Activated CD8-positive, alpha-beta T cell treated with anti-CD3 and anti-CD28 coated beads, Interleukin-2, amount 10 ng/mL, durations not matched to agents 7 days and 5 days (primary cell): ENCODE data around the gene LRRIQ1. TPM values are rescaled to one million over a fixed set of nuclear protein-coding genes. Genes with fewer than 3 reads are reported as not detected.

ENCODE experiments used
- ATAC-seq: fragments of 150-1000 bp; cut with Tn5 transposase; one replicate; pipeline ENCODE4 v1.10.0; 2021; ENCODE audit warnings: moderate library complexity
- CTCF ChIA-PET: fragments of 350-600 bp; sonication (Branson Sonifier 250); formaldehyde crosslinking; loops from one replicate; lab custom pipeline; 2021; ENCODE audit warnings: antibody characterized with exemption; lab: Charles Lee
- POLR2A ChIA-PET: fragments of 350-600 bp; sonication (Branson Sonifier 250); formaldehyde crosslinking; loops from one replicate; lab custom pipeline; 2021; ENCODE audit warnings: antibody characterized with exemption; lab: Charles Lee
- DNase-seq: peaks from one replicate; pipeline ENCODE4 v3.0.0-alpha.2; 2020
- H3K27ac Mint-ChIP-seq: one replicate; pipeline ENCODE4 v1.8.0; 2021; ENCODE audit warnings: mild to moderate bottlenecking, mixed read lengths
- H3K27me3 Mint-ChIP-seq: one replicate; pipeline ENCODE4 v1.8.0; 2021; ENCODE audit warnings: low read depth, mixed read lengths
- H3K36me3 Mint-ChIP-seq: one replicate; pipeline ENCODE4 v1.8.0; 2021; ENCODE audit warnings: low read depth, mixed read lengths
- H3K4me1 Mint-ChIP-seq: one replicate; pipeline ENCODE4 v1.8.0; 2021; ENCODE audit warnings: low read depth, mixed read lengths
- H3K4me3 Mint-ChIP-seq: one replicate; pipeline ENCODE4 v1.8.0; 2021; ENCODE audit warnings: mild to moderate bottlenecking, mixed read lengths
- H3K9me3 Mint-ChIP-seq: one replicate; pipeline ENCODE4 v1.8.0; 2022; ENCODE audit warnings: mixed read lengths; ENCODE audit not compliant: insufficient read depth
- total RNA-seq, 2 experiments: library from RNA; stranded (reverse); gene quantifications; one replicate each; pipeline ENCODE4 v1.2.3, GENCODE V29; 2021

The LRRIQ1 gene
- total RNA-seq, 2 experiments from 2014 or later, result not detected

DNA sequence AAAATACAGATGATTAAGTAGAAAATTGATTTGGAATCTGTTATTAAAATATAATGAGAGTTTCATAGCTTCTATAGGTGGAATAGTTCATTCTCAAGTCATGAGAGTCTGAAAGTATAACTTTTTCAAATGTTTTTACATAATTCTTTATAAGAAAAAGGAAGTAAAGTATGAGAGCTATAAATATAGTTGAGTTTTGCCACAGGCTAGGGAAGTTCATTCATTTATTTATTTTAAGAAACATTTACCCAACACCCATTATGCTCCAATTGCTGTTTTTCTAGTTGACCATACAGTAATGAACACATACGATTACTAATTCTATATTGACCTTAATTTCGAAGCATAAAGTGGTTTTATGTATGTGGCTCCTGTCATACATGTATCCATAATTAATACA, 24.8 kb downstream of the LRRIQ1 start:
- Mint-ChIP-seq H3K27ac (no peak overlapping the region), H3K4me3 (no peak overlapping the region), H3K36me3 (no peaks in the 10 kb centered on the region), H3K4me1 (no peaks in the 10 kb centered on the region), H3K27me3 (no peaks in the 10 kb centered on the region), H3K9me3 (no peaks in the 10 kb centered on the region)
- ATAC-seq, result no peak
- POLR2A ChIA-PET, result no interaction called here
- CTCF ChIA-PET, result no interaction called here
- no peak for DNase-seq

DNA sequence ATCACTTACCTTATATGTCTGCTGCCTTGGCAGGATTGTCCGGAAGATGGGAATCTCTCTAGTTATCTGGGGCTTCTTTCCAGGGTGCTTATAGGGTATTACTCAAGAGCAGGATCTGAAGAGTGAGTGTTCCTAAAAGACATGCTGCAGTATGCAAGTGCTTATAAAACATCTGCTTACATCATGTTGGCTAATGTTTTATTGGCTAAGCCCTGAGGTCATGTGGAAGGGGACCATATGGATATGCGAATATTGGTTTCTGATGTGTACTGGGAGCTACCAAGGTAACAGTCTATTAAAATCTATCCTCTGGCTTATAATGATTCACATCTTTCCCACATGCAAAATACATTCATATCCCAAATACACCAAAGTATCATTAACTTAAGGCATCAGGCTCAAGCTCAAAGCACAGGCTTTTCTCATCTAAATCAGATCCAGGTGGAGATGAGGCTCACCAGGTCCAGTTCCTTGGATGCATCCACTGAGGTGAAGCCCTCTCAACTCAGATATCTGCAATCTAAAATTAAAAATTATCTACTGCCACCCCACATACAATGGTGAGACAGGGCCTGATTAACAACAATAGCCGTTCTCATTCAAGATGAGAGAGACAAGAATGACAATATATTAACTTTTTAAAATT, 29.8 kb downstream of the LRRIQ1 start:
- H3K4me1 Mint-ChIP-seq, result no peaks in the 10 kb centered on the region

DNA sequence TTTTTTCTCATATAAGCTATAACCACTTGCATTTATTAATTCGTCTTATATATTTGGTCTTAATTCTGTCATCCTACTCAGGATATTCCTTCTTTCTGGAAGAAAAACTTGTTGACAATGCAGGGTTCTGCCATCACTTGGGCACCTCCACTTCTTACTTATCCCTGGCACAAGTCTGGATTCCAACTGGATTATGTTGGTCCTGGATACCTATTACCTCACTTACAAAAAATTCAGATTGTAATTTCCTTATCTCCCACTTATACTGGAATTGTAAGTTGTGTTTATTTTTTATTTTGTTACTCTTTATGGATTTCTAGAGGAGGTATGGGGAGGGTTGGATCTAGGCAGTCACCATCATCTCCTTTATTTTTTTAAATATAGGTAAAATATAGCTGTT, 36.7 kb downstream of the LRRIQ1 start:
- H3K36me3 Mint-ChIP-seq, result no peaks in the 10 kb centered on the region
- CTCF ChIA-PET, result no interaction called here
- H3K27me3 Mint-ChIP-seq, result no peaks in the 10 kb centered on the region

More for the DNA sequence above, 29.8 kb downstream of the LRRIQ1 start:
- ChIA-PET POLR2A (no interaction called here), CTCF (no interaction called here)
- Mint-ChIP-seq H3K36me3 (no peaks in the 10 kb centered on the region), H3K27me3 (no peaks in the 10 kb centered on the region), H3K27ac (no peak overlapping the region), H3K4me3 (no peak overlapping the region), H3K9me3 (no peaks in the 10 kb centered on the region)
- DNase-seq (no peak), ATAC-seq (no peak)

DNA sequence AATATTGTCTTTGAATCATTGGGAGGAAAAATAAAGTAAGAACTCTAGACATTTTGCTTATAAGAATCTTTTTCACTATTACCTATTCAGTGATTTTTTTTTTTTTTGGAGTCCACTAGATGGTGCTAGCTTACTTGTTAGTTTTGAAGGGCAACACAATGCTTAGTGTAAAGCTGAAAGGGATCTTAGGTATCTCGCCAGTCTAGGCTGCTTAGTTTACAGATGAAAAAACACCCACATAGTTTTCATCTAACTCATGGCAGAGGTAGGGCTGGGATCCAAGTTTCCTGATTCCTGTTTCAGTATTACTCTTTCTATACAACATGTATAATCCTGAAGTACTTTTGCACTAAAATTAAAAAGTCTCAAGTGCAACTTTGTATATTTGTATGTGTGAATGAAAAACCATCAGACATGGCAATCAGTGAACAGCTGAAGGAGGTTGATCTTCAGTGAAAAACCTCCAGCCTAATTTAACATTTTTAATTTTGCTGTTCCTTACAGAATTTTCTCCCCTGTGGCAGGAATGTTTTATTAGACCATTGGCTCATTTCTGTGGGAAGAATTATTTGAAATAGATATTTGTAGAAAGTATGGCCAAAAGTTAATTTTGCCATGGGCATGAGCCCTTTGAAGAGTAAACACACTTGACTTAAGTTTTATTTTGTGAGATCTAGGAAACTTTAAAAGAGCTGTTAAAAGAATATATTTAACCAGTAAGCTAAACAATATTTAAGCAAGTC, 40.7 kb downstream of the LRRIQ1 start:
- DNase-seq (no peak), ATAC-seq (no peak)
- Mint-ChIP-seq H3K4me1 (no peaks in the 10 kb centered on the region), H3K4me3 (no peak overlapping the region), H3K27me3 (no peaks in the 10 kb centered on the region), H3K36me3 (no peaks in the 10 kb centered on the region), H3K27ac (no peak overlapping the region), H3K9me3 (no peaks in the 10 kb centered on the region)
- POLR2A ChIA-PET, result no interaction called here
- CTCF ChIA-PET, result interaction anchor here (1.3 kb wide), 1 partner anchor 20 kb away, joined by 5 read pairs; no protein-coding TSS in a partner anchor

More for the DNA sequence above, 36.7 kb downstream of the LRRIQ1 start:
- ATAC-seq (no peak), DNase-seq (no peak)
- Mint-ChIP-seq H3K4me1 (no peaks in the 10 kb centered on the region), H3K27ac (no peak overlapping the region), H3K9me3 (no peaks in the 10 kb centered on the region), H3K4me3 (no peak overlapping the region)
- POLR2A ChIA-PET, result no interaction called here

DNA sequence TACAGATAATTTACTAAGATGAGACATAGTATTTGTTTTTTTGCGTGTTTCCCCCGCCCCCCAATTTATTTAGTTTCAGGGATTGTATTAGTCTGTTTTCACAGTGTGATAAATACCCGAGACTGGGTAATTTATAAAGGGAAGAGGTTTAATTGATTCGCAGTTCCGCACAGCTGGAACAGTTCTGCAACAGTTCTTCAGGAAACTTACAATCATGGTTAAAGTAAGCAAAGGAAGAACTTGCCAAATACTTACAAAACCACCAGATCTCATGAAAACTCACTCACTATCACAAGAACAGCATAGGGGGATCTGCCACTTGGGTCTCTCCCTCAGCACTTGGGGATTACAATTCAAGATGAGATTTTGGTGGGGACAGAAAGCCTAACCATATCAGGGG, 48.9 kb downstream of the LRRIQ1 start:
- ATAC-seq (no peak), DNase-seq (no peak)
- H3K9me3 Mint-ChIP-seq, result no peaks in the 10 kb centered on the region
- H3K4me3 Mint-ChIP-seq, result no peak overlapping the region
- H3K27ac Mint-ChIP-seq, result no peak overlapping the region
- CTCF ChIA-PET, result no interaction called here
- POLR2A ChIA-PET, result no interaction called here
- H3K36me3 Mint-ChIP-seq, result no peaks in the 10 kb centered on the region
- no peaks in the 10 kb centered on the region for H3K27me3 Mint-ChIP-seq
- H3K4me1 Mint-ChIP-seq, result no peaks in the 10 kb centered on the region

DNA sequence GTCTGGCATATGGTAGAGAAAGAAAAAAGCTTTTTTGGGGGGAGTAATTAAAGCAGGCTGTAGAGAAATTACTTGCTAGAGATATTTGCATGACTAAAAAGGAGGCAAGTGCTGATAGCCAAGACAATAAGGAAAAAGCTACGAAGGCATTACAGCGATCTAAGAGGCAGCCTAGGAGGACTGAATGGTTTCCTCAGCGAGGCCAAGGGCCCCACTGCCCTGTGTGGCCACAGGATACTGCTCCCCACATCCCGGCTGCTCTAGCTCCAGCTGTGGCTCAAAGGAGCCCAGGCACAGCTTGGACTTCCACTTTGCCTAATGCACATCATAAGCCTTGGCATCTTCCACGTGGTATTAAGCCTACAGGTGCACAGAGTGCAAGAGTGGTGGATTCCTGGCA, 53.6 kb downstream of the LRRIQ1 start:
- H3K4me3 Mint-ChIP-seq, result no peak overlapping the region
- no peaks in the 10 kb centered on the region for H3K27me3 Mint-ChIP-seq
- ATAC-seq, result no peak
- H3K4me1 Mint-ChIP-seq, result no peaks in the 10 kb centered on the region
- H3K27ac Mint-ChIP-seq, result no peak overlapping the region
- POLR2A ChIA-PET, result no interaction called here
- no peaks in the 10 kb centered on the region for H3K9me3 Mint-ChIP-seq
- CTCF ChIA-PET, result no interaction called here
- no peaks in the 10 kb centered on the region for H3K36me3 Mint-ChIP-seq
- DNase-seq, result no peak

DNA sequence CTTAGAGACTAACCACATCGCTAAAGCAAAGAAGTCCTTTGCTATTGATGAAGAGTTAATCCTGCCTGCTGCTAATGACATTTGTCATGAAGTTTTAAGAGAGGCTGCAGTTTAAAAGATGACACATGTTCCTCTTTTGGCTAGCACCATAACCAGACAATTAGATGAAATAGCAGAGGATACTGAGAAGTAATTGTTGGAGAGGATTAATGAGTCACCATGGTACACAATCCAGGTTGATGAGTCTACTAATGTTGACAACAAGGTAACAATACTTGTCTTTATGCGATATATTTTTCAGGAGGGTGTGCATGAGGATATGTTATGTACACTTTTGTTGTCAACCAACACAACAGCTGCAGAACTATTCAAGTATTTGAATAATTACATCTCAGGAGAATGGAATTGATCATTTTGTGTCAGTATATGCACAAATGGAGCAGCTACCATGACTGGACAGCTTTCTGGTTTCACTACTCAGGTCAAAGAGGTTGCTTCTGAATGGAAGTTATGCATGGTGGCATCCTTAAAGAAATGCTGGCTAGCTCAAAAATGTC, 56.7 kb downstream of the LRRIQ1 start:
- no peak for DNase-seq
- H3K4me3 Mint-ChIP-seq, result no peak overlapping the region
- POLR2A ChIA-PET, result no interaction called here
- H3K27me3 Mint-ChIP-seq, result no peaks in the 10 kb centered on the region
- no peaks in the 10 kb centered on the region for H3K4me1 Mint-ChIP-seq
- no peak for ATAC-seq
- no peak overlapping the region for H3K27ac Mint-ChIP-seq
- CTCF ChIA-PET, result no interaction called here
- no peaks in the 10 kb centered on the region for H3K36me3 Mint-ChIP-seq
- H3K9me3 Mint-ChIP-seq, result no peaks in the 10 kb centered on the region

DNA sequence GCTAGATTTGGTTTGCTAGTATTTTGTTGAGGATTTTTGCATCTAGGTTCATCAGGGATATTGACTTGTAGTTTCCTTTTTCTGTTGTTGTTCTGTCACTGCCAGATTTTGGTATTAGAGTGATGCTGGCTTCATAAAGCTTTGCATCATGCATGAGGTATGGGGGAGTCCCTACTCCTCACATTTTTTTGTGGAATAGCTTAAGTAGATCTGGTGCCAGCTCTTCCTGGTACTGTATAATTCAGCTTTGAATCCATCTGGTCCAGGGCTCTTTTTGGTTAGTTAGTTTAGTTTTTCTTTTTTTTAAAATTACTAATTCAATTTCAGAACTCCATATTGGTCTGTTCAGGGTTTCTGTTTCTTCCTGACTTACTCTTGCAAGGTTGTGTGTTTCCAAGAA, 59.4 kb downstream of the LRRIQ1 start:
- no peak for ATAC-seq
- H3K9me3 Mint-ChIP-seq, result no peaks in the 10 kb centered on the region
- CTCF ChIA-PET, result no interaction called here
- H3K36me3 Mint-ChIP-seq, result no peaks in the 10 kb centered on the region
- POLR2A ChIA-PET, result no interaction called here
- H3K4me1 Mint-ChIP-seq, result no peaks in the 10 kb centered on the region
- H3K4me3 Mint-ChIP-seq, result no peak overlapping the region
- no peak for DNase-seq
- no peaks in the 10 kb centered on the region for H3K27me3 Mint-ChIP-seq
- no peak overlapping the region for H3K27ac Mint-ChIP-seq

DNA sequence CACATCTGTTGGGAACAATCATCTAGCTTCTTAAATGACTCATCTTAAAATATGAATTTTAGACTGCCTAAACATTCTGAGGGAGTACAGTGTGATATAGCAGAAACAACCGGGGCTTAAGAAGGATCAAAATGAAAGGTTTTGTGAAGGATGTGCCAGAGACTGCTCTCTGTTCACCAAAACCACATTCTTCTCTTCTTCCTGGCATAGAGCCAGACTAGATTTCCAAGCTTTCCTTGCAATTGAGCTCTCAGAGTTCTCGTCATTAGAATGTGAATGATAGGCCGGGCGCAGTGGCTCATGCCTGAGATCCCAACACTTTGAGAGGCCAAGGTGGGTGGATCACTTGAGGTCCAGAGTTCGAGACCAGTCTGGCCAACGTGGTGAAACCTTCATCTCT, 94.5 kb downstream of the LRRIQ1 start:
- H3K4me1 Mint-ChIP-seq, result no peaks in the 10 kb centered on the region
- H3K27ac Mint-ChIP-seq, result no peak overlapping the region
- CTCF ChIA-PET, result no interaction called here
- DNase-seq (no peak), ATAC-seq (no peak)
- no peak overlapping the region for H3K4me3 Mint-ChIP-seq
- H3K36me3 Mint-ChIP-seq, result no peaks in the 10 kb centered on the region
- H3K27me3 Mint-ChIP-seq, result no peaks in the 10 kb centered on the region
- H3K9me3 Mint-ChIP-seq, result no peaks in the 10 kb centered on the region
- POLR2A ChIA-PET, result no interaction called here

DNA sequence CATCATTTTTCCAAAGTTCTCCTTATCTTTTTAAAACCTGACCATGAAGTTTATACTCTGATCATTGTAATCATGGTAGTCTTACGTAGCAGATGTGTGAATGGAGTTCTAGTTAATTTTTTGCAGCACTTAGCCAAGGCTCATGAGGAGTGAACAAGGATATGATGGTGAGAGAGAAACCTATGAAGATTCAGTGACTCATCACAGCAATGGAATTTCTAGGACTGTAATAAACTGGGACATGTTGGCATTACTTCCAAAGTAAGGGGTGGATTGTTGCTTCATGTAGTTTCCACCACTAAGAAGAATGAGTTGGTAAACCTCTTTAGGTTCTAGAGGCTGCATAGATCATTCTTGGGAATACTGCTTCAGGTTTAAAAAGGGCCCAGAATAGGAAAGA, 102.7 kb downstream of the LRRIQ1 start:
- Mint-ChIP-seq H3K9me3 (no peaks in the 10 kb centered on the region), H3K4me1 (no peaks in the 10 kb centered on the region), H3K27me3 (no peaks in the 10 kb centered on the region), H3K36me3 (no peaks in the 10 kb centered on the region), H3K27ac (no peak overlapping the region), H3K4me3 (no peak overlapping the region)
- ATAC-seq, result no peak
- POLR2A ChIA-PET, result no interaction called here
- CTCF ChIA-PET, result no interaction called here
- no peak for DNase-seq

DNA sequence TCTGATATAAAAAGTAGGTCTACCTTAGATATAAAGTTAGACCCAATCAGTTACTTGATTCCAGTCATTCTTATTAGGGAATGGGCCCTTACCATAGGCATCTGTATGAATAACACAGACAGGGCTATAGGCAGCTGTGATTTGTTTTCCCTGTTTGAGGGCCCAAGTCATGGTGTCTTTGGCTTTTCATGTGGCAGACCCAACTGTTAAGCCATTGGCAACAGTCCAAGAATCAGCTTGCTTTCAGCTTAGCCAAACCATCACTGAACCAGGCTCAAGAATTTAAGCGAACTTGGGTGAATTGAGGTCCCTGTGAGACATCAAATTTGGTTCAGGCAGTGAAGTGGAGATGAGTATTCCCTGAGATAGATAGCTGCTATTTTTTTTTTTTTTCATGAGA, 111.2 kb downstream of the LRRIQ1 start:
- ChIA-PET CTCF (no interaction called here), POLR2A (no interaction called here)
- Mint-ChIP-seq H3K4me1 (no peaks in the 10 kb centered on the region), H3K9me3 (no peaks in the 10 kb centered on the region), H3K27me3 (no peaks in the 10 kb centered on the region), H3K4me3 (no peak overlapping the region), H3K36me3 (no peaks in the 10 kb centered on the region), H3K27ac (no peak overlapping the region)
- ATAC-seq (no peak), DNase-seq (no peak)

DNA sequence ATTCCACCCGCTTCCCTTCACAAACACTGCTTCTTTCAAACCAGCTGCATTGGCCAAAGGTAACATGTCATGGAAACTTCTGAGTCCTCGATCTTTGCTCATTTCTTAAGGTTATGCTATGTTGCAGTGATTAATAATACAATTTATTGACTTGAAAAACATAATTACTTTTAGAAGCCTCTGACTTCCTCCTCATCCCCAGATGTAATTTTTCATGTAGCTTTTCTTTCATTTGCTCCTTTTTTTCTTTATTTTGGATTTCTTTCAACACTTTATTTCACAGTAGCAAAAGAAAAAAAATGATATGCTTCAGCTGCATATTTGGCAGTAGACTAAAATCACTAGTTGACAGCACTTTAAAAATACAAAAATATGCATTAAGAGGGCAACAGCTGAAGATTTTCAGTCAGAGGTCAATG, 116.2 kb downstream of the LRRIQ1 start:
- no peak for ATAC-seq
- no peaks in the 10 kb centered on the region for H3K36me3 Mint-ChIP-seq
- POLR2A ChIA-PET, result no interaction called here
- no peaks in the 10 kb centered on the region for H3K9me3 Mint-ChIP-seq
- H3K27me3 Mint-ChIP-seq, result no peaks in the 10 kb centered on the region
- CTCF ChIA-PET, result no interaction called here
- no peaks in the 10 kb centered on the region for H3K4me1 Mint-ChIP-seq
- no peak overlapping the region for H3K27ac Mint-ChIP-seq
- DNase-seq, result no peak
- H3K4me3 Mint-ChIP-seq, result no peak overlapping the region
